Measurements from ENCODE around the gene NDUFB5. TPM values are rescaled to one million over a fixed set of nuclear protein-coding genes. Genes with fewer than 3 reads are reported as not detected.

NDUFB5 gene
- total RNA-seq, 2 donors from 2014 or later: 103 to 116 TPM

DNA sequence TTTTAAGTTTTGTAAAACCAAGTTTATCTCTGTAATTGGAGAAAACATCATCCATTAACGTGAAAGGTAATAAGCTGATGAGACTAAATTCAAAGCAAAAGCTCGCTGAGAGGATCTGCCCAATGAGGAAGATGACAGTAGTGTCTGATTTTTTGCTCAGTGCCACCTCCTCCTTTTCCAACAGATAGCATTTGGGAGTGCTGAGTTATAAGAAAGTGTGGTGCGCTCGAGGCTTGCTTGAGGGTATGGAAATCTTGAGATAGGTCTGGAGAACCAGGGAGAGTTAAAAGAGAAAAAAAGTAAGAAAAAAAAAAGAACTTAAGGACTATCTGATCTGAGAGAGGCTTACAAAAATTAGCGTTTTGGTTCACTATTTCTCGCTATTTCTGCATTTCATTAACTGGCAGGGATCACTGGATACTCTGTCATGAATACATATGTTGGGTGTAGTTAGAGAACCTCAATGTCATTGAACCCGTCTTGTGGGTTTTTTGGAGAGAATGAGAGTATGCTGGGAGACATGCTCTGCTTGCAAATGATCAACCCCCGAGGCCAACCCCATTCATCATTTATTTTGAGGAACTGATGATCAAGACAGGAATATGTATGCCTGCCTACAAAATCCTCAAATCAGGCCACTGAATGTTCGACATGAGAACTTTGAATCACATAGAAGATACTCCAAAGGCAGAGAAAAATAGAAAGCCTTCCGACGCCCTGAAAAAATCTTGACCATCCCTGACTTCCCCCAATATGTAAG lies 47.3 kb downstream of the NDUFB5 start:
- H3K9ac ChIP-seq (ENCODE audit: extremely low read depth, low read length, poor library complexity, severe bottlenecking): peak overlapping the region; percentile 76
- Mint-ChIP-seq H3K27ac (peak overlapping the region; percentile 86), H3K4me1 (peaks cover 20% of the 10 kb centered on the region)

DNA sequence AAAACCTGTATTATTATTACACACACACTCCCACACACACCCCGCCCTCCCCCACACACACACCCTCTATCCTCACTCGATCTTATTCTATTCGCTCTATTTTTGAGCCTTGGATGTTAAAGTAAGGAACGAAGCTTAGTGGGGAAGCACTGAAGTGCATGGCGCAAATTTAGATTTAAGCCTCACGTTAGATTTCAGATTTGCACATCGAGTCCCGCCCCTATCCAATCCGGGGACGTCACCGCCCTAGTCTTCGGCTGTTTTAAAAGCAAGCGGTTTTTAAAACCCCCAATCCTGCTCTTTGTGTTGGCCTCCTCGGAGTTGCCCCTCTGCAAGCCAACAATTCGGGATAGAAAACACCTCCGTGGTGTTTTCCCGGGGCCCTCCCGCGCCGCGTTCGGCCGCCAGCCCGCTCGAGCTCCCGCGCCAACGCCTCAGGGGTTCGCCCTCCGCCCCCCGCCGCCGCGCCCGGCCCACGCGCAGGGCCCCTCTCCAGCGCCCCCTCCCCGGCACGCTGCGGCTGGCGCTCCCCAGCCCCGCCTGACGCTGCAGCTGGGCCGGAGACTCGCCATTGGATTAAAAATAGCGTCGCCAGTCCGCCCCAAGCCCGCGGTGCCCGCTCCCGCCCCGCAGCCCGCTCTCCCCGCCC lies 48.0 kb downstream of the NDUFB5 start, which contains the start of gene USP13:
Gene USP13 (plus strand): TSS at position 594 of the 649 bp plus-strand sequence. CDS start 186 bp downstream, outside the sequence.
- H3K9me3 ChIP-seq (ENCODE audit: control insufficient read depth, low read length): no peaks in the 10 kb centered on the region
- Mint-ChIP-seq H3K4me3 (peak within 1 kb of the TSS; percentile 94), H3K4me1 (peaks cover 20% of the 10 kb centered on the region), H3K27ac (peak within 1 kb of the TSS; percentile 95), H3K36me3 (ENCODE audit: low read depth) (peaks cover 6% of the 10 kb centered on the region), H3K9me3 (no peaks in the 10 kb centered on the region), H3K27me3 (ENCODE audit: insufficient read depth) (peaks cover 1% of the 10 kb centered on the region)
- no peak for DNase-seq
- WGBS, 2 experiments (ENCODE audit: insufficient coverage in 1 of 2, insufficient read length in 1 of 2): 0 to 1% methylated on average over 25 to 56 of the region's 56 CpGs
- TF ChIP-seq, protein P1, sequence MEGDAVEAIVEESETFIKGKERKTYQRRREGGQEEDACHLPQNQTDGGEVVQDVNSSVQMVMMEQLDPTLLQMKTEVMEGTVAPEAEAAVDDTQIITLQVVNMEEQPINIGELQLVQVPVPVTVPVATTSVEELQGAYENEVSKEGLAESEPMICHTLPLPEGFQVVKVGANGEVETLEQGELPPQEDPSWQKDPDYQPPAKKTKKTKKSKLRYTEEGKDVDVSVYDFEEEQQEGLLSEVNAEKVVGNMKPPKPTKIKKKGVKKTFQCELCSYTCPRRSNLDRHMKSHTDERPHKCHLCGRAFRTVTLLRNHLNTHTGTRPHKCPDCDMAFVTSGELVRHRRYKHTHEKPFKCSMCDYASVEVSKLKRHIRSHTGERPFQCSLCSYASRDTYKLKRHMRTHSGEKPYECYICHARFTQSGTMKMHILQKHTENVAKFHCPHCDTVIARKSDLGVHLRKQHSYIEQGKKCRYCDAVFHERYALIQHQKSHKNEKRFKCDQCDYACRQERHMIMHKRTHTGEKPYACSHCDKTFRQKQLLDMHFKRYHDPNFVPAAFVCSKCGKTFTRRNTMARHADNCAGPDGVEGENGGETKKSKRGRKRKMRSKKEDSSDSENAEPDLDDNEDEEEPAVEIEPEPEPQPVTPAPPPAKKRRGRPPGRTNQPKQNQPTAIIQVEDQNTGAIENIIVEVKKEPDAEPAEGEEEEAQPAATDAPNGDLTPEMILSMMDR (conservative IDR thresholded peaks at IDR 0.05): peak; percentile 30
- H3K4me1 ChIP-seq (ENCODE audit: control insufficient read depth, insufficient read depth, low read length): no peaks in the 10 kb centered on the region
- H3K27me3 ChIP-seq (ENCODE audit: control insufficient read depth, insufficient read depth, low read length, poor library complexity, severe bottlenecking): no peaks in the 10 kb centered on the region
- peak within 1 kb of the TSS; percentile 76 for H3K9ac ChIP-seq (ENCODE audit: extremely low read depth, low read length, poor library complexity, severe bottlenecking)
- H3K27ac ChIP-seq (ENCODE audit: low read depth, low read length): peak within 1 kb of the TSS; percentile 92
- peak within 1 kb of the TSS; percentile 94 for H3K4me3 ChIP-seq (ENCODE audit: low read length)
- H3K36me3 ChIP-seq (ENCODE audit: control insufficient read depth, insufficient read depth, low read length): peaks cover 14% of the 10 kb centered on the region

More for the DNA sequence above, 47.3 kb downstream of the NDUFB5 start:
- peak overlapping the region; percentile 92 for H3K27ac ChIP-seq (ENCODE audit: low read depth, low read length)
- H3K9me3 ChIP-seq (ENCODE audit: control insufficient read depth, low read length): no peaks in the 10 kb centered on the region
- no peaks in the 10 kb centered on the region for H3K27me3 ChIP-seq (ENCODE audit: control insufficient read depth, insufficient read depth, low read length, poor library complexity, severe bottlenecking)
- TF ChIP-seq, protein P1 (conservative IDR thresholded peaks at IDR 0.05): no peak
- H3K4me3 ChIP-seq (ENCODE audit: low read length): peak overlapping the region; percentile 86
- Mint-ChIP-seq H3K4me3 (peak overlapping the region; percentile 94), H3K36me3 (ENCODE audit: low read depth) (peaks cover 4% of the 10 kb centered on the region), H3K9me3 (no peaks in the 10 kb centered on the region), H3K27me3 (ENCODE audit: insufficient read depth) (peaks cover 1% of the 10 kb centered on the region)
- H3K4me1 ChIP-seq (ENCODE audit: control insufficient read depth, insufficient read depth, low read length): no peaks in the 10 kb centered on the region
- DNase-seq: no peak
- H3K36me3 ChIP-seq (ENCODE audit: control insufficient read depth, insufficient read depth, low read length): peaks cover 12% of the 10 kb centered on the region
- WGBS, 2 experiments (ENCODE audit: insufficient coverage in 1 of 2, insufficient read length in 1 of 2): 66 to 72% methylated on average over 9 to 11 of the region's 11 CpGs

DNA sequence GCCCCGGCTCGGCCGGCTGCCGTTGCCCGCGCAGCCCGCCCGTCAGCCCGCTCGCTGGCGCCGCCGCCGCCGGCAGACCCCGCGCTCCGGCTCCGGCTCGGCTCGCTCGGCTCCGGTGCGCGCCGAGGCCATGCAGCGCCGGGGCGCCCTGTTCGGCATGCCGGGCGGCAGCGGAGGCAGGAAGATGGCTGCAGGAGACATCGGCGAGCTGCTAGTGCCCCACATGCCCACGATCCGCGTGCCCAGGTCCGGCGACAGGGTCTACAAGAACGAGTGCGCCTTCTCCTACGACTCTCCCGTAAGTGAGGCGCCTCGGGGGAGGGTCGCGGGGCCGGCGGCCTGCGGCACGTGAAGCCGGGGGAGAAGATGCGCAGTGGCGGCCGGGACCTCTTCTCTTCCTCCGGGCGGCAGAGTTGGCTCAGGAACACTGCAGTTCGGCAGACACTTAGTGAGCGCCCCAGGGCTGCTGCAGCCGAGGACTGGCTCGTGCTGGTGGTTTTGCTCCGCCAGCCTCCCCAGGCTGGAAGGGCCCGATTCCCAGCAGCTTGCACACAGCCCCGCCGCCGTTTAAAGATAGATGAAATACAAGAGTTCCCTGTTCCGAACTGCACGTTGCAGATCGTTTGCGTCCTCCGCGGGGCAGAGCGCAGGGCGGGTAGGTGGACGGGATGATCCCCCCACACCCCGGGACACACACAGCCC lies 48.7 kb downstream of the NDUFB5 start:
- peaks cover 8% of the 10 kb centered on the region for H3K36me3 Mint-ChIP-seq (ENCODE audit: low read depth)
- Histone ChIP-seq H3K9me3 (ENCODE audit: control insufficient read depth, low read length) (no peaks in the 10 kb centered on the region), H3K27ac (ENCODE audit: low read depth, low read length) (peak overlapping the region; percentile 84), H3K27me3 (ENCODE audit: control insufficient read depth, insufficient read depth, low read length, poor library complexity, severe bottlenecking) (no peaks in the 10 kb centered on the region), H3K4me1 (ENCODE audit: control insufficient read depth, insufficient read depth, low read length) (no peaks in the 10 kb centered on the region), H3K9ac (ENCODE audit: extremely low read depth, low read length, poor library complexity, severe bottlenecking) (peak overlapping the region; percentile 69), H3K36me3 (ENCODE audit: control insufficient read depth, insufficient read depth, low read length) (peaks cover 14% of the 10 kb centered on the region), H3K4me3 (ENCODE audit: low read length) (peak overlapping the region; percentile 94)
- H3K4me3 Mint-ChIP-seq: peak overlapping the region; percentile 94
- peak; percentile 89 for DNase-seq
- peak overlapping the region; percentile 95 for H3K27ac Mint-ChIP-seq
- H3K9me3 Mint-ChIP-seq: no peaks in the 10 kb centered on the region
- peaks cover 1% of the 10 kb centered on the region for H3K27me3 Mint-ChIP-seq (ENCODE audit: insufficient read depth)
- TF ChIP-seq, protein P1 (conservative IDR thresholded peaks at IDR 0.05): no peak
- WGBS, 2 experiments (ENCODE audit: insufficient coverage in 1 of 2, insufficient read length in 1 of 2): 0% methylated on average over 24 to 77 of the region's 77 CpGs
- H3K4me1 Mint-ChIP-seq: peaks cover 22% of the 10 kb centered on the region
